Measurements from ENCODE around the gene STRIP1.

The STRIP1 gene

DNA sequence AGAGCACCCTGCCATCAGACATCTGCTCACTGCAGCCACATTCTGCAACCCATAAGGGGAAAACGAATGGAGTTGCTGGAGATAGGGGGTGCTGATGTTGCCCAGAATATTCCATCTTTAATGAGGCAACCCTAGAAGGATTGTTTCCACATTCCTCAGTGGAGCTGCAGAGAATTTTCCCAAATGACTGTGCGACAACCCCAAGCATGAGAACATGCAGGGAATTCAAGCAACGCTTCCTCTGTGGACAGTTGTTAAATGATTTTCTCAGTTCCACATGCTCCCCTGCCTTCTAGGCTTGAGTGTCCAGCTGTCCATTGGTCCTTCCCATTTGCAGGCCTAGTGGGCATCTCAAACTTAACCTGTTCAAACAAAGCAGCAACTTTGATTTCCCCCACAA is 57.4 kb downstream of the STRIP1 start:
- DNase-seq (ENCODE audit: extremely low spot score) = no peak
- CTCF ChIA-PET = interaction anchor here (0.7 to 11.9 kb wide), 10 partner anchors 10 to 404 kb away, joined by 4 to 286 read pairs (median 8); partner anchors contain the start of gene ALX3
- TF ChIP-seq, protein P1, sequence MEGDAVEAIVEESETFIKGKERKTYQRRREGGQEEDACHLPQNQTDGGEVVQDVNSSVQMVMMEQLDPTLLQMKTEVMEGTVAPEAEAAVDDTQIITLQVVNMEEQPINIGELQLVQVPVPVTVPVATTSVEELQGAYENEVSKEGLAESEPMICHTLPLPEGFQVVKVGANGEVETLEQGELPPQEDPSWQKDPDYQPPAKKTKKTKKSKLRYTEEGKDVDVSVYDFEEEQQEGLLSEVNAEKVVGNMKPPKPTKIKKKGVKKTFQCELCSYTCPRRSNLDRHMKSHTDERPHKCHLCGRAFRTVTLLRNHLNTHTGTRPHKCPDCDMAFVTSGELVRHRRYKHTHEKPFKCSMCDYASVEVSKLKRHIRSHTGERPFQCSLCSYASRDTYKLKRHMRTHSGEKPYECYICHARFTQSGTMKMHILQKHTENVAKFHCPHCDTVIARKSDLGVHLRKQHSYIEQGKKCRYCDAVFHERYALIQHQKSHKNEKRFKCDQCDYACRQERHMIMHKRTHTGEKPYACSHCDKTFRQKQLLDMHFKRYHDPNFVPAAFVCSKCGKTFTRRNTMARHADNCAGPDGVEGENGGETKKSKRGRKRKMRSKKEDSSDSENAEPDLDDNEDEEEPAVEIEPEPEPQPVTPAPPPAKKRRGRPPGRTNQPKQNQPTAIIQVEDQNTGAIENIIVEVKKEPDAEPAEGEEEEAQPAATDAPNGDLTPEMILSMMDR (IDR thresholded peaks at IDR 0.05; ENCODE audit: control extremely low read depth, extremely low read depth, low read depth, missing control alignments) = no peak
- POLR2A ChIA-PET = interaction anchor here (1.2 kb wide), 1 partner anchor 12 kb away, joined by 3 read pairs; no protein-coding TSS in a partner anchor

DNA sequence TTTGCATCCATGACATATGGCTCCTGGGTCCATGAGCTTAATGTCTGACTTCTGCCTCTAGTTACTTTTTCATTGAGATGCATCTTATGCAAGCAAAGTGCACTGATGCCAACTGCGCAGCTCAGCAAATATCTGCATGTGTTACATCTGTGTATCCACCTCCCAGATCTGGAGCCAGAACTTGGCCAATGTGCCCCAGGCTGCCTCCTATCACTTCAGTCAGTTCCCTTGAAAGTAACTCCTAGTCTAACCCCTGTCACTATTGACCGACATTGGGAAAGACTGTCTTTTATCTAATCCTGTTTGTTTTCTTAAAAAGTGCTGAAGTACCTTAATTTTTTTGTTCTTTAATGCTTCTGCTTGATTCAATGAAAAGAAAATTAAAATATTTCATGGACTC is 58.6 kb downstream of the STRIP1 start:
- CTCF ChIA-PET = interaction anchor here (1.4 to 11.9 kb wide), 6 partner anchors 10 to 39 kb away, joined by 3 to 286 read pairs (median 26); no protein-coding TSS in a partner anchor
- no peak for DNase-seq (ENCODE audit: extremely low spot score)
- POLR2A ChIA-PET = no interaction called here
- TF ChIP-seq, protein P1 (IDR thresholded peaks at IDR 0.05; ENCODE audit: control extremely low read depth, extremely low read depth, low read depth, missing control alignments) = no peak

DNA sequence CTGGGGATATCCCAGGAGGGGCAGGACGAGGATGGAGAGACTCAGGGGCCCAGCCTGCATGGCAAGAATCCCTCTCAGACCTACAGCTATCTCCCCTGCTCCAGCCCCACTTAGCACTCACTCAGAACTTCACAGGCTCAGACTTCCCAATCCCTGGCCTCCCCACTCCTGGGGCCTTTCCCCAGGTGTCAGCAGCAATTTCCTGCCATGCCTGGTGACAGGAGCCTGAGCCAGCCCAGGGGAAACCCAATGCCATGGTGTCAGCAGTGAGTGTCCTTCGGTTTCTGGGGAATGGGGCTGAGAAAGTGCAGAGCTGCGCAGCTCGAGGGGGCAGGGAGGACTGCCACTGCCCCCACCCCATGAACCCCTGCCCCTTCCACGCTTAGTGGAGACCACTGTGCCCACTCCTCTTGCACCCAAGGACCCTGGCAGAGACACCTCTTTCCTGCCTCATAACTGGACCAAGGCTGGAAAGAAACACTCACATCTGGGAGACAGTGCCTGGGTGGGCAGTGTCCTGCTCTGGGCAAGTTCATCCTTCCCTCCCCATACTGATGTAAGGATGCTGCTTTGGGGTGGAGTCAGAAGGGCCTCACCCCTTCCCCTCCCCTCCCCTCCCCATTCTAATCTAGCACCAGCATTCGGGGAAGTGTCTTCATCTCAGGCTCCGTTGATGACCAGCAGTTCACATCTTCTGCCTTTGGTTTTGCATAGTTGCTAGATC is 60.7 kb downstream of the STRIP1 start:
- DNase-seq (ENCODE audit: extremely low spot score) = no peak
- POLR2A ChIA-PET = no interaction called here
- TF ChIP-seq, protein P1 (IDR thresholded peaks at IDR 0.05; ENCODE audit: control extremely low read depth, extremely low read depth, low read depth, missing control alignments) = no peak
- CTCF ChIA-PET = interaction anchor here (1.1 to 11.9 kb wide), 3 partner anchors 8 to 365 kb away, joined by 3 to 286 read pairs (median 4); no protein-coding TSS in a partner anchor

DNA sequence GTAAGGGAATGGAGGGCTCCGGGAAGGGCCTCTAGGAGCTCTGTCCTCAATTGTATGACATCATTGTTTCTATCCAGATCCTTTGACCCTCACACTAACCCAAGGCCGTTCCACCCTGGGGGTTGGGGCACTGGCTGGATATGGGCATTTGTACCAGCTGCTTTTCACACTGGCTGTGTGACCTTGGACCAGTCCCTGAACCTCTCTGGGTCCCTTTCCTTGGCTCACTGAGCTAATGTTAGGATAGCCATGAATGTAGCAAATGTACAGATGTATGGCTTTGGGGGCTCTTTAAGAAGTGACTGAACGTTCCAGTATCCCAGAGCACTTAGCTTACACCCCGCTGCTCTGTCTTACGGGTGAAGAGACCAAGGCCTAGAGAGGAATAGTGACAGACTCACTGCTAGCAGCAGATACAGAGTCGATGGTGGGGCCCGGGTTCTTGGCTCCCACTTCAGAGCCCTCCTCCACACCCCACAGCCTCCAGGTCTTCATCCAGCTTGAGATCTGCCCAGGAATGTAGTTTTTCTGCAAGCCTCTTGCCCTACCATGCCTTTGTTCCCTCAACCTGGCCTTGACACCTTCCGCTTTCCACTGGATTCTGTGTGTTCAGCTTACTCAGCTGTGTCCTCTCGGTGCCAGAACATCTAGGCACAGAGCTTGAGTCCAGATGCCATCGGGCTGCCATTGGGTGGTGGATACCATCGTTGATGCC is 63.2 kb downstream of the STRIP1 start:
- TF ChIP-seq, protein P1 (IDR thresholded peaks at IDR 0.05; ENCODE audit: control extremely low read depth, extremely low read depth, low read depth, missing control alignments) = no peak
- ChIA-PET POLR2A (interaction anchor here (0.6 kb wide), 1 partner anchor 69 kb away, joined by 6 read pairs; no protein-coding TSS in a partner anchor), CTCF (interaction anchor here (1.2 to 15.2 kb wide), 7 partner anchors 5 to 105 kb away, joined by 4 to 286 read pairs (median 7); no protein-coding TSS in a partner anchor)
- no peak for DNase-seq (ENCODE audit: extremely low spot score)

DNA sequence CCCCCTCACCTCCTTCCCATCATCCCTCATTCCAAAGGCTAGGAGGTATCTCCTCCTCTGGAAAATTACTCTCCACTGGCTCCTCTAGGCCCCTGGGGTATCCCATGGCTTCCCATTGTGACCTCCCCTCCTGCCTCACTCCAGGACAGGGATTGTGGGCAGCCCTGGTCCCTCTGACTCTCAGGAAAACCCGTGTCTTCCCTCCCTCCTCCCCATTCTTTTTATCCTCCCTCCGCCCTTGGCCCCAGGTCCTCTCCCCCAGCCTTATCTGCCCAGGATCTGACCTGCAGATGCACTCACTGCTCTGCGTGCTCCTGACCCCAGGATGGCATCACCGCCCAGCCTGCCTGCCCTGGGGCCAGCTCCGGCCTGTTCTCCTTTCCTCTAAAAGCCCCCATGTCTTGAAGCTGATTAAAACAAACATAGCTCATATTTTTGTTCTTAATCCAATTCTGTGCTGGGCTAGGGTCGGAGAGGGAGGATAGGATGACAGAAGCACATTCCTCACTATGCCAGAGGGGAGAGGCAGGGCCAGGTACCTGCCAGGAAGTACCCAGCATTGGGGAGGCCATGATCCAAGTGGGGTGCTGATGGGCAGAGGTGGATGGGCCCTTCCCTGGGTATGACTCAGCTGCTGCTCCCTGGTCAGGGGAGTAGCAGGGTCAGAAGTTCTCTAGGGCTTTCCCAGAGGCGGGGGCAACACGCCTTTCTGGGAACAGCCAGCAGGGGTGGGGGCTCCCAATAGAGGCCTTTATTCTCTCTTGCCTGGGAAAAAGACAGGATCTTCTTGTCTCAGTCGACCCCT is 64.0 kb downstream of the STRIP1 start:
- CTCF ChIA-PET = interaction anchor here (1.2 to 15.2 kb wide), 7 partner anchors 5 to 104 kb away, joined by 4 to 286 read pairs (median 7); no protein-coding TSS in a partner anchor
- TF ChIP-seq, protein P1 (IDR thresholded peaks at IDR 0.05; ENCODE audit: control extremely low read depth, extremely low read depth, low read depth, missing control alignments) = no peak
- DNase-seq (ENCODE audit: extremely low spot score) = no peak
- POLR2A ChIA-PET = no interaction called here

DNA sequence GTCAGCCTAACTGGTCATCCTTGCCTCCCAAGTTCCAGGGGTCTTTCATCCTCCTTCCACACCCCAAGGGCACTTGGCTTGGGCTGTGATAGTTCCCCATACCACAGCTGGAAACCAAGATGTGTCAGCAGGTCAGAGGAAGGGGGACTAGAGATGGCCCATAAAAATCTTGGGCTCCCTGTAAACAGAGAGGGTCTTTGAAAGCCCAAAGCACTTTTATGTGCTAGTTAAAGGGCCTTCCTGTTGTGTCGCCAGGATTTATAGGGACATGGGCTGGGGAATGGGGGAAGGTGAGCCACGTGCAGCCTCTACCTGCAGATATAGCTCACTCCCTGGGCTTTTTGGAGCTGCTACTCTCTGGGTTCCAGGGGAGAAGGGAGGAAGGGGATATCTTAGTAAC is 65.9 kb downstream of the STRIP1 start:
- ChIA-PET POLR2A (no interaction called here), CTCF (interaction anchor here (0.8 to 15.2 kb wide), 8 partner anchors 7 to 395 kb away, joined by 3 to 286 read pairs (median 6); no protein-coding TSS in a partner anchor)
- TF ChIP-seq, protein P1 (IDR thresholded peaks at IDR 0.05; ENCODE audit: control extremely low read depth, extremely low read depth, low read depth, missing control alignments) = no peak
- DNase-seq (ENCODE audit: extremely low spot score) = no peak

All from GM10248 (cell line).